NCI-H2081 (cell line): ENCODE measurements around the gene NHS.

Experiments used
- DNase-seq, 2 experiments: peaks; one replicate each; lab custom pipeline; 2025; lab: John Stamatoyannopoulos, UW

Gene NHS

GRCh38 chrX:17590892-17591740 is 216.1 kb downstream of the NHS start:
- peak; percentile 52 to 65 for DNase-seq

GRCh38 chrX:17591741-17592110 is 216.7 kb downstream of the NHS start:
- no peak for DNase-seq

- DNase-seq: no peak
Observed at GRCh38 chrX:17592117-17592516, 217.1 kb downstream of the NHS start.

GRCh38 chrX:17594693-17595092 is 219.7 kb downstream of the NHS start:
- DNase-seq: no peak

- no peak for DNase-seq
Observed at GRCh38 chrX:17595456-17596035, 220.5 kb downstream of the NHS start.

GRCh38 chrX:17596061-17596460 is 221.1 kb downstream of the NHS start:
- DNase-seq: no peak

GRCh38 chrX:17596546-17597205 is 221.7 kb downstream of the NHS start:
- DNase-seq: no peak

GRCh38 chrX:17597327-17597726 is 222.3 kb downstream of the NHS start:
- DNase-seq: no peak

GRCh38 chrX:17597836-17598439 is 222.9 kb downstream of the NHS start:
- peak in 1 of 2 experiments; percentile 30 for DNase-seq

GRCh38 chrX:17601441-17602200 is 226.6 kb downstream of the NHS start:
- DNase-seq: no peak

GRCh38 chrX:17602245-17602644 is 227.2 kb downstream of the NHS start:
- no peak for DNase-seq

GRCh38 chrX:17603196-17603595 is 228.2 kb downstream of the NHS start:
- no peak for DNase-seq

GRCh38 chrX:17605676-17606075 is 230.7 kb downstream of the NHS start:
- DNase-seq: no peak

GRCh38 chrX:17606231-17606630 is 231.2 kb downstream of the NHS start:
- DNase-seq: no peak

GRCh38 chrX:17608888-17609287 is 233.9 kb downstream of the NHS start:
- peak; percentile 50 to 87 for DNase-seq

- DNase-seq: no peak
Observed at GRCh38 chrX:17610788-17611187, 235.8 kb downstream of the NHS start.

GRCh38 chrX:17613979-17614588 is 239.1 kb downstream of the NHS start:
- DNase-seq: no peak

- DNase-seq: peak in 1 of 2 experiments; percentile 52
Observed at GRCh38 chrX:17616936-17617335, 241.9 kb downstream of the NHS start.

- no peak for DNase-seq
Observed at GRCh38 chrX:17617806-17618205, 242.8 kb downstream of the NHS start.

- DNase-seq: no peak
Observed at GRCh38 chrX:17621566-17622270, 246.7 kb downstream of the NHS start.

GRCh38 chrX:17622331-17622730 is 247.3 kb downstream of the NHS start:
- DNase-seq: no peak
